Measurements from ENCODE around the gene PTH. TPM values are rescaled to one million over a fixed set of nuclear protein-coding genes. Genes with fewer than 3 reads are reported as not detected.

PTH gene
- total RNA-seq, 1 donor from 2014 or later = not detected

GRCh38 chr11:13462901-13463778 lies 32.7 kb downstream of the PTH start, which contains the start of gene BTBD10:
Gene BTBD10, minus strand, starts transcription at chr11:13463222. Its CDS starts 18,098 bp downstream, at chr11:13445124.
- no peak for TF ChIP-seq CTCF (IDR thresholded peaks at IDR 0.05; ENCODE audit: insufficient read depth, low read length, poor library complexity, severe bottlenecking)
- Histone ChIP-seq H3K27me3 (ENCODE audit: control insufficient read depth, insufficient read depth, low read length) (no peaks in the 10 kb centered on the region), H3K4me3 (ENCODE audit: low read depth, low read length) (peak within 1 kb of the TSS; percentile 97), H3K36me3 (ENCODE audit: control insufficient read depth, insufficient read depth, low read length) (no peaks in the 10 kb centered on the region)
- peak; percentile 75 for DNase-seq (ENCODE audit: low read depth)

- H3K4me3 ChIP-seq (ENCODE audit: low read depth, low read length) = peak overlapping the region; percentile 97
- H3K36me3 ChIP-seq (ENCODE audit: control insufficient read depth, insufficient read depth, low read length) = no peaks in the 10 kb centered on the region
- no peaks in the 10 kb centered on the region for H3K27me3 ChIP-seq (ENCODE audit: control insufficient read depth, insufficient read depth, low read length)
- TF ChIP-seq CTCF (IDR thresholded peaks at IDR 0.05; ENCODE audit: insufficient read depth, low read length, poor library complexity, severe bottlenecking) = no peak
- DNase-seq (ENCODE audit: low read depth) = no peak
These were observed 33.4 kb downstream of the PTH start for GRCh38 chr11:13462311-13462900.

GRCh38 chr11:13461291-13461690 lies 34.5 kb downstream of the PTH start:
- Histone ChIP-seq H3K27me3 (ENCODE audit: control insufficient read depth, insufficient read depth, low read length) (no peaks in the 10 kb centered on the region), H3K36me3 (ENCODE audit: control insufficient read depth, insufficient read depth, low read length) (no peaks in the 10 kb centered on the region), H3K4me3 (ENCODE audit: low read depth, low read length) (no peak overlapping the region)
- TF ChIP-seq CTCF (IDR thresholded peaks at IDR 0.05; ENCODE audit: insufficient read depth, low read length, poor library complexity, severe bottlenecking) = no peak
- no peak for DNase-seq (ENCODE audit: low read depth)

- Histone ChIP-seq H3K4me3 (ENCODE audit: low read depth, low read length) (no peak overlapping the region), H3K27me3 (ENCODE audit: control insufficient read depth, insufficient read depth, low read length) (no peaks in the 10 kb centered on the region), H3K36me3 (ENCODE audit: control insufficient read depth, insufficient read depth, low read length) (no peaks in the 10 kb centered on the region)
- TF ChIP-seq CTCF (IDR thresholded peaks at IDR 0.05; ENCODE audit: insufficient read depth, low read length, poor library complexity, severe bottlenecking) = no peak
- no peak for DNase-seq (ENCODE audit: low read depth)
These were observed 44.9 kb downstream of the PTH start for GRCh38 chr11:13450832-13451397.

GRCh38 chr11:13449522-13449921 lies 46.3 kb downstream of the PTH start:
- Histone ChIP-seq H3K27me3 (ENCODE audit: control insufficient read depth, insufficient read depth, low read length) (no peaks in the 10 kb centered on the region), H3K4me3 (ENCODE audit: low read depth, low read length) (no peak overlapping the region), H3K36me3 (ENCODE audit: control insufficient read depth, insufficient read depth, low read length) (no peaks in the 10 kb centered on the region)
- no peak for DNase-seq (ENCODE audit: low read depth)
- no peak for TF ChIP-seq CTCF (IDR thresholded peaks at IDR 0.05; ENCODE audit: insufficient read depth, low read length, poor library complexity, severe bottlenecking)

All from kidney epithelial cell (primary cell).